ENCODE data around the gene MRPS18A. TPM values are rescaled to one million over a fixed set of nuclear protein-coding genes. Genes with fewer than 3 reads are reported as not detected.

Gene MRPS18A
- total and polyA plus RNA-seq, 2 experiments from 2014 or later = 58.6 to 62.7 TPM

DNA sequence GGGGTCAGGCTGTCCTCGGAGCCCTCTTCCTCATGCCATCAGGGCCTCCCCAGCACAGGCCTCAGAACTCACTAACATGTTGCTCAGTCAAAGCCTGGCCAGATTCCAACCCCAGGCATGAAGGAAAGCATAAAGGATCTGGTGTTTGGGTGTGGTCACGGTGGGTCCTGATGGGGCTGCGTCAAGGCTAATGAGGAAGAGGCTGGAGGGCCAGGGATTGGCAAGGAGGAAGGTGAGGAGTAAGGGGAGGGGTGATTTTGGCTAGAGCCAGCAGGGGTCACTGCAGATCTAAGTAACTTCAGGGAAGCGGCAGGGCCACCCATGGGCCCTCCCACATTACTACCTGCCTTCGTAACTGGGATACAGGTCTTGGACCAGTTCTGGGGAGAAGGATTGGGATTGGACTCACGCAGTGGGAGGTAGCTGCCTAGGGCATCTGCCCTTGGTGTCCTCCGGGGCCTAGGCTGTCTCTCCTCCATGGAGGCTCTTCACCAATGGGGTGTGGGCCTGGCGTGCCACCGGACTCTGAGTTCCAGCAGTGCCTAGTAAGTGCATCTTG is 36.2 kb upstream of the MRPS18A start:
- Mint-ChIP-seq H3K36me3 (ENCODE audit: low read depth) (no peaks in the 10 kb centered on the region), H3K27me3 (ENCODE audit: insufficient read depth, low read depth, poor library complexity) (no peaks in the 10 kb centered on the region)
- no peaks in the 10 kb centered on the region for H3K79me2 ChIP-seq (replicated peaks; ENCODE audit: insufficient read depth)

GRCh38 chr6:43722920-43723545 is 35.4 kb upstream of the MRPS18A start:
- no peak overlapping the region for H3K4me2 ChIP-seq
- no peaks in the 10 kb centered on the region for H3K79me2 ChIP-seq (replicated peaks; ENCODE audit: insufficient read depth)
- no peak overlapping the region for H2AFZ ChIP-seq
- H3K9me3 Mint-ChIP-seq = no peaks in the 10 kb centered on the region
- H3K36me3 Mint-ChIP-seq (ENCODE audit: low read depth) = no peaks in the 10 kb centered on the region
- peaks cover 5% of the 10 kb centered on the region; the same call in 1 of the 2 replicates for H3K4me1 ChIP-seq (ENCODE audit: insufficient read depth)
- no peak for ATAC-seq
- no peak for DNase-seq (ENCODE audit: low spot score)
- no peak overlapping the region for H3K4me3 ChIP-seq
- H3K27ac Mint-ChIP-seq = no peak overlapping the region
- H4K20me1 ChIP-seq (replicated peaks; ENCODE audit: insufficient read depth) = no peaks in the 10 kb centered on the region
- no peaks in the 10 kb centered on the region for H3F3A ChIP-seq (replicated peaks; ENCODE audit: low read depth)
- H3K9me2 ChIP-seq (ENCODE audit: insufficient read depth) = no peaks in the 10 kb centered on the region
- no peaks in the 10 kb centered on the region for H3K27me3 ChIP-seq (ENCODE audit: insufficient read depth)
- H3K36me3 ChIP-seq (ENCODE audit: insufficient read depth) = no peaks in the 10 kb centered on the region
- H3K27ac ChIP-seq (ENCODE audit: low read depth) = no peak overlapping the region
- H3K4me3 Mint-ChIP-seq = no peak overlapping the region
- peaks cover 1% of the 10 kb centered on the region for H3K27me3 Mint-ChIP-seq (ENCODE audit: insufficient read depth, low read depth, poor library complexity)
- peaks cover 8% of the 10 kb centered on the region for H3K4me1 Mint-ChIP-seq
- TF ChIP-seq CREB1 (CRISPR knock-in tag; IDR thresholded peaks at IDR 0.05; ENCODE audit: low read depth) = no peak
- TF ChIP-seq, protein P1, sequence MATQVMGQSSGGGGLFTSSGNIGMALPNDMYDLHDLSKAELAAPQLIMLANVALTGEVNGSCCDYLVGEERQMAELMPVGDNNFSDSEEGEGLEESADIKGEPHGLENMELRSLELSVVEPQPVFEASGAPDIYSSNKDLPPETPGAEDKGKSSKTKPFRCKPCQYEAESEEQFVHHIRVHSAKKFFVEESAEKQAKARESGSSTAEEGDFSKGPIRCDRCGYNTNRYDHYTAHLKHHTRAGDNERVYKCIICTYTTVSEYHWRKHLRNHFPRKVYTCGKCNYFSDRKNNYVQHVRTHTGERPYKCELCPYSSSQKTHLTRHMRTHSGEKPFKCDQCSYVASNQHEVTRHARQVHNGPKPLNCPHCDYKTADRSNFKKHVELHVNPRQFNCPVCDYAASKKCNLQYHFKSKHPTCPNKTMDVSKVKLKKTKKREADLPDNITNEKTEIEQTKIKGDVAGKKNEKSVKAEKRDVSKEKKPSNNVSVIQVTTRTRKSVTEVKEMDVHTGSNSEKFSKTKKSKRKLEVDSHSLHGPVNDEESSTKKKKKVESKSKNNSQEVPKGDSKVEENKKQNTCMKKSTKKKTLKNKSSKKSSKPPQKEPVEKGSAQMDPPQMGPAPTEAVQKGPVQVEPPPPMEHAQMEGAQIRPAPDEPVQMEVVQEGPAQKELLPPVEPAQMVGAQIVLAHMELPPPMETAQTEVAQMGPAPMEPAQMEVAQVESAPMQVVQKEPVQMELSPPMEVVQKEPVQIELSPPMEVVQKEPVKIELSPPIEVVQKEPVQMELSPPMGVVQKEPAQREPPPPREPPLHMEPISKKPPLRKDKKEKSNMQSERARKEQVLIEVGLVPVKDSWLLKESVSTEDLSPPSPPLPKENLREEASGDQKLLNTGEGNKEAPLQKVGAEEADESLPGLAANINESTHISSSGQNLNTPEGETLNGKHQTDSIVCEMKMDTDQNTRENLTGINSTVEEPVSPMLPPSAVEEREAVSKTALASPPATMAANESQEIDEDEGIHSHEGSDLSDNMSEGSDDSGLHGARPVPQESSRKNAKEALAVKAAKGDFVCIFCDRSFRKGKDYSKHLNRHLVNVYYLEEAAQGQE (IDR thresholded peaks at IDR 0.05; ENCODE audit: unreplicated experiment) = no peak
- no peak for TF ChIP-seq ZNF114 (CRISPR knock-in tag; IDR thresholded peaks at IDR 0.05)

More for the DNA sequence above, 36.2 kb upstream of the MRPS18A start:
- Histone ChIP-seq H3K4me2 (no peak overlapping the region), H3K27me3 (ENCODE audit: insufficient read depth) (no peaks in the 10 kb centered on the region), H3K4me3 (no peak overlapping the region), H3K36me3 (ENCODE audit: insufficient read depth) (no peaks in the 10 kb centered on the region), H3K4me1 (ENCODE audit: insufficient read depth) (peaks cover 5% of the 10 kb centered on the region; the same call in 1 of the 2 replicates), H3K9me2 (ENCODE audit: insufficient read depth) (no peaks in the 10 kb centered on the region), H3K27ac (ENCODE audit: low read depth) (no peak overlapping the region), H3F3A (replicated peaks; ENCODE audit: low read depth) (no peaks in the 10 kb centered on the region), H2AFZ (peak overlapping the region; percentile 93; the same call in 1 of the 2 replicates), H4K20me1 (replicated peaks; ENCODE audit: insufficient read depth) (no peaks in the 10 kb centered on the region)
- DNase-seq (ENCODE audit: low spot score) (peak; percentile 91), ATAC-seq (peak; percentile 96)
- TF ChIP-seq, protein P1 (IDR thresholded peaks at IDR 0.05; ENCODE audit: unreplicated experiment) = no peak
- TF ChIP-seq, protein P2, sequence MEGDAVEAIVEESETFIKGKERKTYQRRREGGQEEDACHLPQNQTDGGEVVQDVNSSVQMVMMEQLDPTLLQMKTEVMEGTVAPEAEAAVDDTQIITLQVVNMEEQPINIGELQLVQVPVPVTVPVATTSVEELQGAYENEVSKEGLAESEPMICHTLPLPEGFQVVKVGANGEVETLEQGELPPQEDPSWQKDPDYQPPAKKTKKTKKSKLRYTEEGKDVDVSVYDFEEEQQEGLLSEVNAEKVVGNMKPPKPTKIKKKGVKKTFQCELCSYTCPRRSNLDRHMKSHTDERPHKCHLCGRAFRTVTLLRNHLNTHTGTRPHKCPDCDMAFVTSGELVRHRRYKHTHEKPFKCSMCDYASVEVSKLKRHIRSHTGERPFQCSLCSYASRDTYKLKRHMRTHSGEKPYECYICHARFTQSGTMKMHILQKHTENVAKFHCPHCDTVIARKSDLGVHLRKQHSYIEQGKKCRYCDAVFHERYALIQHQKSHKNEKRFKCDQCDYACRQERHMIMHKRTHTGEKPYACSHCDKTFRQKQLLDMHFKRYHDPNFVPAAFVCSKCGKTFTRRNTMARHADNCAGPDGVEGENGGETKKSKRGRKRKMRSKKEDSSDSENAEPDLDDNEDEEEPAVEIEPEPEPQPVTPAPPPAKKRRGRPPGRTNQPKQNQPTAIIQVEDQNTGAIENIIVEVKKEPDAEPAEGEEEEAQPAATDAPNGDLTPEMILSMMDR (conservative IDR thresholded peaks at IDR 0.05; ENCODE audit: low read depth in 2 of 2) = peak; percentile 73 to 88
- Mint-ChIP-seq H3K9me3 (no peaks in the 10 kb centered on the region), H3K4me1 (peaks cover 8% of the 10 kb centered on the region), H3K4me3 (no peak overlapping the region), H3K27ac (no peak overlapping the region)

Measured in GM23338 (cell line).